GM12874 (cell line): ENCODE data around the gene TRNT1.

Experiments
- TF ChIP-seq, protein P1 (sequence below): IDR thresholded peaks from 2 replicates; pipeline ENCODE4 v1.5.1; 2011; ENCODE audit warnings: low read depth, mild to moderate bottlenecking, control low read depth, low read length, moderate library complexity; ENCODE audit not compliant: insufficient read depth

The TRNT1 gene

DNA sequence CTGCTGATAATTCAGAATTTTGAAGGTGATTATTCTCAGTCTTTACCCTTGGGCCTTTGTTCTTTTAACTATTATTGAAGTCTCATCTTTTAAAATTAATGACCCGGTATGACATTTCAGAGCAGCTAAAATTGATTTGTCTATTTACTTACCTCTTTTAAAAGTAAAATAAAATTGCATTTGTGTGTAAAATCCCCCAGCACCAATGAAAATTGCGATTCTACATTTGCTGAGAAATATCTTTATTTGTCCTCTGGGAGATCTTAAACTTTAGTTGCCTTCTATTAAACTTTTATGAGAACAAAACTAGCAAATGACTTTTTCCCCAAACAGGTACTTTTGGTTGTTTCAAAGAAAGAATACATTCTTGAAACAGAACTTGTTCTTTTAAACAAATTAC lies 9.1 kb upstream of the TRNT1 start:
- TF ChIP-seq, protein P1, sequence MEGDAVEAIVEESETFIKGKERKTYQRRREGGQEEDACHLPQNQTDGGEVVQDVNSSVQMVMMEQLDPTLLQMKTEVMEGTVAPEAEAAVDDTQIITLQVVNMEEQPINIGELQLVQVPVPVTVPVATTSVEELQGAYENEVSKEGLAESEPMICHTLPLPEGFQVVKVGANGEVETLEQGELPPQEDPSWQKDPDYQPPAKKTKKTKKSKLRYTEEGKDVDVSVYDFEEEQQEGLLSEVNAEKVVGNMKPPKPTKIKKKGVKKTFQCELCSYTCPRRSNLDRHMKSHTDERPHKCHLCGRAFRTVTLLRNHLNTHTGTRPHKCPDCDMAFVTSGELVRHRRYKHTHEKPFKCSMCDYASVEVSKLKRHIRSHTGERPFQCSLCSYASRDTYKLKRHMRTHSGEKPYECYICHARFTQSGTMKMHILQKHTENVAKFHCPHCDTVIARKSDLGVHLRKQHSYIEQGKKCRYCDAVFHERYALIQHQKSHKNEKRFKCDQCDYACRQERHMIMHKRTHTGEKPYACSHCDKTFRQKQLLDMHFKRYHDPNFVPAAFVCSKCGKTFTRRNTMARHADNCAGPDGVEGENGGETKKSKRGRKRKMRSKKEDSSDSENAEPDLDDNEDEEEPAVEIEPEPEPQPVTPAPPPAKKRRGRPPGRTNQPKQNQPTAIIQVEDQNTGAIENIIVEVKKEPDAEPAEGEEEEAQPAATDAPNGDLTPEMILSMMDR = no peak

DNA sequence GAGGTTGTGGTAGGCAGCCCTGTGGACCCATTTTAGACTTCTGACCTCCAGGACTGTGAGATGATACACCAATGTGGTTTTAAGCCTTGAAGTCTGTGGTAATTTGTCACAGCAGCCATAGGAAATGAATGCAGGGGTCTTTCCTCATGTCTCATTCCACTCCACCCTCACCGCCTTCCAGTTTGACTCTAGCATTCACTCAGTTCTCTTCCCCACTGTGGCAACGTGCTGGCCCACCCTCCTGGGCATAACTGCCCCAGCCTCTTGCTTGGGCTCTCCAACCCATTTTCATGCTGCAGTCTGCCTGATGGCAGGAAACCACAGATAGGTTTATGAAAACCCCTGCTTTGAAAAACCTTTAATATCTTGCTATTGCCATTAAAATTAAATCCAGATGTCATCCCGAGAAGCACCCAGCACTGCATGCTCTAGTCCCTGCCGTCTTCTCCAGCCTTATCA lies 7.3 kb upstream of the TRNT1 start:
- TF ChIP-seq, protein P1 = no peak

DNA sequence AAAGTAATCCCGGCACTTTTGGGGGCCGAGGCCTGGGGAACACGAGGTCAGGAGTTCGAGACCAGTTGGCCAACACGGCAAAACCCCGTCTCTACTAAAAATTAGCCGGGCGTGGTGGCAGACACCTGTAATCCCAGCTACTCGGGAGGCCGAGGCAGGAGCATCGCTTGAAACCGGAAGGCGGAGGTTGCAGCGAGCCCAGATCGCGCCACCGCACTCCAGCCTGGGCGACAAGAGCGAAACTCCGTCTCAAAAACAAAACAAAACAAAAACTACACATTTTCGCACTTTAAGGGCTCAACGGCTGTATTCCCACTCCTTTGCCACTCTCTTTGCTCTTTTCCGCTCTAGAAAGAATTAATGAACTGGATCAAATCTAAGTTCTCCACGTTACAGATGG lies 763 bp upstream of the TRNT1 start:
- TF ChIP-seq, protein P1 = no peak

DNA sequence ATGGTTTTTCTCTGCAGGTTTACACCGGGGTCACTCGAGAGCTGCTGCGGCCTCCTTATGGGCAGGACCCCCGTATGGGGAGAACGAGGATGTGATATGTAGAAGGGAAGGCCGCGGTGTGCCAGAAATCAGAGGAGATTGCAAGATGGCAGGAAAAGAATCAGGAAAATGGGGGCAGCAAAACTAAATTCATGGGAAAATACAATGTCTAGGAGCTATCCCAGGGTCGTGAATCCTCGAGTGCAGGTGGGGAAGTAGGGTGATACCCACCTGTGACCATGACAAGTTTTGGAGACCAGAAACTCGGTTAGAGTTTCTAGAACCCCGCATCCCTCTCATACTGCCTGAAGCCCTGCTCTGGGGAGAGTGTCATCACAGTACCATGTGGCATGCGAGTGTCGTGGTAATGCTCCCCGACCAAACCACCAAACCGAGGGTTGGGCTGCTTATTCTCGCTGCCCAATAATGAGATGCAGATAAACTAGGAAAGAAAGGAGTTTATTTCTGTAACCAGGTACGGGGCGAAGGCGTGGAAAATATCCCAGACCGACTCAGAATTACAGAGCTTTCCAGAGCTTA lies 781 bp downstream of the TRNT1 start:
- TF ChIP-seq, protein P1 = no peak

DNA sequence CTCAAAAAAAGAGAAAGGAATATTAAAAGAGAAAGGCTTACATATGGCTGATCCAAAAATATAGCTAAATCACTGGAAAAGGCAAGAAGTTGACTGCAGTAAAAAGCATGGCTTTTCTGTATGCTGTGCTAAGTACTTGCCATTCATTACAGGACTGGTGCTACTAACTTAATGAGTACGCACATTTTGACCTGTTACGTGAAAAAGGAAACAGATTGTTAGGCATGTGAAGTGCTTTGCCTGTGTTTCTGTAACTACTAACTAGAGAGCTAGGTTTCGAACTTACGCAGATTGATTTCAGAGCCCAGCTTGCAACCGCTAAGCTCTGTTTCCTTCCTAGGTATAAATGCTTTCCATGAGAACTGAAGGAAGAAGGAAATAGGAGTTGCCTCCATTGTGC lies 2.8 kb downstream of the TRNT1 start:
- TF ChIP-seq, protein P1 = no peak

DNA sequence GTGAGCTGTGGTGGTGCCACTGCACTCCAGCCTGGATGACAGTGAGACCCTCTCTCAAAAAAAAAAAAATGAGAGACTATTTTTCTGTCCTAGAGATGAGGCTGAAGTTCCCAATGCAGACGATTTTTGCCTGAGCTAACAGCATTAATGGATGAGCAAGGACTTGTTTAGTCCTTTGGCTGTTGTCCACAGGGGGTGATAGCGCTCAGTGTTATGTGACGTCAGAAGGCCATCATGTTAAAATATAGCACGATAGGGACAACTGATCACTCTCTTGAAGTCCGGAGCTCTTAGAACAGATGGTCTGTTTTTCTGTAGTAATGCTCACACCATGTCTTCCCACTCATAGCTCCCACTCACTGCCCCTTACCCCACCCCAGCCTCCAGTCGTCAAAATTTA lies 6.8 kb downstream of the TRNT1 start:
- TF ChIP-seq, protein P1 = no peak

DNA sequence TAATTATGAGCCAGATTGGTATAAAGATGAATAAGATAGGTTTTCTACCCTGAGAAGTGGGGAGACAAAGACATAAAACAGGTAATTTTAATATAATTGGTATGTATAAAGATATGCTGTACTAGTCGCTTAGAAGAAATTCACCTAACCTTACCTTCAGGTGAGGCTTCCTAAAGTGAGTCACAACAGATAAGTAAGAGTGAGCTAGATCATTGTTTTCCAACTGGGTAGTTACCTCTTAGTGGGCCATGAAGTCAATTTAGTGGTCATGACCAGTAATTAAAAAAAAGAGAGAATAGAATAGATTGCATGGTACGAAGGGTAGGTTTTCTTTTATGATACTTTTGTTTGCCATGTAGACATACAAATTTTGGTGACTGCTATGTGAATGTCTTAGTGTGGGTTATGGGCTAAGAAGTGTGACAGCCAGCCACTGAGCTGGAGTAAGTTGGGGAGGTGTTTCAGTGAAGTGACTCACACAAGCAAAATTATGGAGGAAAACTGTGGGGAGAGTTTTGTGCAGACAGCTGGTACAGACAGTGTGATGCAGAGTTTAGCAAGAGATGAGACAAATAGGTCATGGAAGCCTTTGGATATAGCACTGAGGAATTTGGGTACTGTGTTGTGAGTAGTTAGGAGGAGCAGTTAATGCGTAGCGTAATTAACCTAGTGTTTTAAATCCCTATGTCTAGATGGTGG lies 8.2 kb downstream of the TRNT1 start:
- TF ChIP-seq, protein P1 = no peak
